PFSK-1 (cell line): ENCODE measurements around the gene SPOCK3.

Source experiments
- FOXP2 ChIP-seq: optimal IDR thresholded peaks from 2 replicates; pipeline ENCODE3; 2011; ENCODE audit warnings: borderline replicate concordance, control low read depth, inconsistent platforms; ENCODE audit not compliant: insufficient read depth; ENCODE audit errors: extremely low read length, extremely low read depth
- POLR2AphosphoS5 ChIP-seq: IDR thresholded peaks from 2 replicates; pipeline ENCODE4 v1.6.1; 2012; ENCODE audit warnings: low read depth, mild to moderate bottlenecking, control low read depth, low read length, moderate library complexity
- SIN3A ChIP-seq: IDR thresholded peaks from 2 replicates; pipeline ENCODE4 v1.6.1; 2012; ENCODE audit warnings: mild to moderate bottlenecking, low read length, moderate library complexity, borderline replicate concordance; ENCODE audit not compliant: insufficient read depth
- TAF1 ChIP-seq: IDR thresholded peaks from 2 replicates; pipeline ENCODE4 v1.6.1; 2012; ENCODE audit warnings: low read length, control low read depth, borderline replicate concordance; ENCODE audit not compliant: insufficient read depth
- TF ChIP-seq, protein P1 (sequence below), 2 experiments: IDR thresholded peaks; 2 replicates each; pipeline versions ENCODE4 v1.6.1 to v1.8.0; 2011 to 2012; ENCODE audit warnings: low read depth in 2 of 2, low read length in 2 of 2, control low read depth in 1 of 2, inconsistent platforms in 1 of 2, mild to moderate bottlenecking in 1 of 2, moderate library complexity in 1 of 2; ENCODE audit not compliant: insufficient read depth in 1 of 2

DNA sequence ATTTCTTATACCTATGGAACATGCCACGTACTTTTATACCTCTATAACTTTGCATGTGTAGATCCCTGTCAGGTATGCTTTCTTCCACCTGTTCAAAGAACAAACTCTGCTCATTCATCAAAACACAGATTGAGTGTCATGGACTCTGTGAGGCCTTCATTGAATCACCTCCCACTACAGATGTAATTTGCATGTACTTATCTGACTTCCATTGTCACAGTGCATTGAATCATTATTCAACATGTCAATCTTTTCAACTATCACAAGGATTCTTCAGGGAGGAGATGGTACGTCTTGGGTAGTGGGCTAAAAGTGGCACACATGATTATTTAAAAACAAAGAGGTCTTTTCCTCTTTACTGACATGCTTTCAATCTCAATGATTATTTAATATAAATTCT is 24.1 kb downstream of the SPOCK3 start:
- TF ChIP-seq POLR2AphosphoS5: no peak
- no peak for TF ChIP-seq TAF1
- TF ChIP-seq, protein P1, sequence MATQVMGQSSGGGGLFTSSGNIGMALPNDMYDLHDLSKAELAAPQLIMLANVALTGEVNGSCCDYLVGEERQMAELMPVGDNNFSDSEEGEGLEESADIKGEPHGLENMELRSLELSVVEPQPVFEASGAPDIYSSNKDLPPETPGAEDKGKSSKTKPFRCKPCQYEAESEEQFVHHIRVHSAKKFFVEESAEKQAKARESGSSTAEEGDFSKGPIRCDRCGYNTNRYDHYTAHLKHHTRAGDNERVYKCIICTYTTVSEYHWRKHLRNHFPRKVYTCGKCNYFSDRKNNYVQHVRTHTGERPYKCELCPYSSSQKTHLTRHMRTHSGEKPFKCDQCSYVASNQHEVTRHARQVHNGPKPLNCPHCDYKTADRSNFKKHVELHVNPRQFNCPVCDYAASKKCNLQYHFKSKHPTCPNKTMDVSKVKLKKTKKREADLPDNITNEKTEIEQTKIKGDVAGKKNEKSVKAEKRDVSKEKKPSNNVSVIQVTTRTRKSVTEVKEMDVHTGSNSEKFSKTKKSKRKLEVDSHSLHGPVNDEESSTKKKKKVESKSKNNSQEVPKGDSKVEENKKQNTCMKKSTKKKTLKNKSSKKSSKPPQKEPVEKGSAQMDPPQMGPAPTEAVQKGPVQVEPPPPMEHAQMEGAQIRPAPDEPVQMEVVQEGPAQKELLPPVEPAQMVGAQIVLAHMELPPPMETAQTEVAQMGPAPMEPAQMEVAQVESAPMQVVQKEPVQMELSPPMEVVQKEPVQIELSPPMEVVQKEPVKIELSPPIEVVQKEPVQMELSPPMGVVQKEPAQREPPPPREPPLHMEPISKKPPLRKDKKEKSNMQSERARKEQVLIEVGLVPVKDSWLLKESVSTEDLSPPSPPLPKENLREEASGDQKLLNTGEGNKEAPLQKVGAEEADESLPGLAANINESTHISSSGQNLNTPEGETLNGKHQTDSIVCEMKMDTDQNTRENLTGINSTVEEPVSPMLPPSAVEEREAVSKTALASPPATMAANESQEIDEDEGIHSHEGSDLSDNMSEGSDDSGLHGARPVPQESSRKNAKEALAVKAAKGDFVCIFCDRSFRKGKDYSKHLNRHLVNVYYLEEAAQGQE (IDR thresholded peaks at IDR 0.05; ENCODE audit: insufficient read depth in 1 of 2, low read depth in 2 of 2, low read length in 2 of 2): no peak
- no peak for TF ChIP-seq FOXP2
- TF ChIP-seq SIN3A: no peak
